ENCODE results near the gene ILKAP.

- TF ChIP-seq CTCF (IDR thresholded peaks at IDR 0.05; ENCODE audit: borderline replicate concordance, extremely low read depth, low read length, poor library complexity, severe bottlenecking) (no peak), EZH2 (IDR thresholded peaks at IDR 0.05; ENCODE audit: borderline replicate concordance, low read depth, low read length, severe bottlenecking) (no peak)
Observed at GRCh38 chr2:238169048-238169707, 34.3 kb downstream of the ILKAP start.

All from DND-41 (cell line).